Coronary artery (tissue), 2 donors: ENCODE data around the gene ULK4.

ENCODE experiments used
- DNase-seq: peaks from one replicate; pipeline ENCODE4 v3.0.0-alpha.2; 2017; ENCODE audit warnings: low spot score
- H3K27ac ChIP-seq, 2 donors: fragments of 200-600 bp; sonication (generic); one replicate each; pipeline ENCODE4 v1.5.1; 2016 to 2019
- H3K4me3 ChIP-seq: fragments of 200-600 bp; sonication (generic); 2 replicates; pipeline ENCODE4 v1.5.1; 2016; ENCODE audit warnings: mild to moderate bottlenecking, moderate library complexity
- CTCF ChIP-seq: fragments of 200-600 bp; sonication (generic); IDR thresholded peaks from one replicate; pipeline ENCODE4 v1.5.1; 2019; ENCODE audit warnings: antibody characterized with exemption

The ULK4 gene

GRCh38 chr3:41599127-41599484, 362.8 kb downstream of the ULK4 start:
- no peak for DNase-seq
- H3K4me3 ChIP-seq: no peak overlapping the region
- TF ChIP-seq CTCF: no peak
- no peak overlapping the region for H3K27ac ChIP-seq

GRCh38 chr3:41598402-41599126, 363.3 kb downstream of the ULK4 start:
- Histone ChIP-seq H3K27ac (no peak overlapping the region), H3K4me3 (no peak overlapping the region)
- no peak for DNase-seq
- no peak for TF ChIP-seq CTCF

- Histone ChIP-seq H3K4me3 (no peak overlapping the region), H3K27ac (no peak overlapping the region)
- no peak for TF ChIP-seq CTCF
- DNase-seq: no peak
Observed at GRCh38 chr3:41593774-41594173, 368.1 kb downstream of the ULK4 start.

- Histone ChIP-seq H3K4me3 (no peak overlapping the region), H3K27ac (no peak overlapping the region)
- TF ChIP-seq CTCF: no peak
- no peak for DNase-seq
Observed at GRCh38 chr3:41592753-41593510, 369.0 kb downstream of the ULK4 start.

- Histone ChIP-seq H3K27ac (no peak overlapping the region), H3K4me3 (no peak overlapping the region)
- DNase-seq: no peak
- TF ChIP-seq CTCF: no peak
Observed at GRCh38 chr3:41583014-41583413, 378.9 kb downstream of the ULK4 start.

GRCh38 chr3:41581700-41582099, 380.2 kb downstream of the ULK4 start:
- DNase-seq: no peak
- Histone ChIP-seq H3K27ac (no peak overlapping the region), H3K4me3 (no peak overlapping the region)
- no peak for TF ChIP-seq CTCF
